C4-2B (cell line): ENCODE results near the gene PRKD1.

Experiments used
- H3K27ac ChIP-seq: fragments of 450-650 bp; 2 replicates; pipeline ENCODE4 v1.5.1; 2017
- ZFX ChIP-seq: fragments of 450-650 bp; IDR thresholded peaks from 2 replicates; pipeline ENCODE4 v1.6.1; 2017
- TF ChIP-seq, protein P1 (sequence below): fragments of 450-650 bp; conservative IDR thresholded peaks from 2 replicates; pipeline ENCODE4 v1.5.1; 2017; ENCODE audit warnings: mild to moderate bottlenecking

PRKD1 gene

GRCh38 chr14:29799464-29800095, 128.1 kb downstream of the PRKD1 start:
- H3K27ac ChIP-seq: no peak overlapping the region
- TF ChIP-seq, protein P1, sequence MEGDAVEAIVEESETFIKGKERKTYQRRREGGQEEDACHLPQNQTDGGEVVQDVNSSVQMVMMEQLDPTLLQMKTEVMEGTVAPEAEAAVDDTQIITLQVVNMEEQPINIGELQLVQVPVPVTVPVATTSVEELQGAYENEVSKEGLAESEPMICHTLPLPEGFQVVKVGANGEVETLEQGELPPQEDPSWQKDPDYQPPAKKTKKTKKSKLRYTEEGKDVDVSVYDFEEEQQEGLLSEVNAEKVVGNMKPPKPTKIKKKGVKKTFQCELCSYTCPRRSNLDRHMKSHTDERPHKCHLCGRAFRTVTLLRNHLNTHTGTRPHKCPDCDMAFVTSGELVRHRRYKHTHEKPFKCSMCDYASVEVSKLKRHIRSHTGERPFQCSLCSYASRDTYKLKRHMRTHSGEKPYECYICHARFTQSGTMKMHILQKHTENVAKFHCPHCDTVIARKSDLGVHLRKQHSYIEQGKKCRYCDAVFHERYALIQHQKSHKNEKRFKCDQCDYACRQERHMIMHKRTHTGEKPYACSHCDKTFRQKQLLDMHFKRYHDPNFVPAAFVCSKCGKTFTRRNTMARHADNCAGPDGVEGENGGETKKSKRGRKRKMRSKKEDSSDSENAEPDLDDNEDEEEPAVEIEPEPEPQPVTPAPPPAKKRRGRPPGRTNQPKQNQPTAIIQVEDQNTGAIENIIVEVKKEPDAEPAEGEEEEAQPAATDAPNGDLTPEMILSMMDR: no peak
- no peak for TF ChIP-seq ZFX

GRCh38 chr14:29798811-29799210, 128.8 kb downstream of the PRKD1 start:
- TF ChIP-seq, protein P1: no peak
- TF ChIP-seq ZFX: no peak
- no peak overlapping the region for H3K27ac ChIP-seq

DNA sequence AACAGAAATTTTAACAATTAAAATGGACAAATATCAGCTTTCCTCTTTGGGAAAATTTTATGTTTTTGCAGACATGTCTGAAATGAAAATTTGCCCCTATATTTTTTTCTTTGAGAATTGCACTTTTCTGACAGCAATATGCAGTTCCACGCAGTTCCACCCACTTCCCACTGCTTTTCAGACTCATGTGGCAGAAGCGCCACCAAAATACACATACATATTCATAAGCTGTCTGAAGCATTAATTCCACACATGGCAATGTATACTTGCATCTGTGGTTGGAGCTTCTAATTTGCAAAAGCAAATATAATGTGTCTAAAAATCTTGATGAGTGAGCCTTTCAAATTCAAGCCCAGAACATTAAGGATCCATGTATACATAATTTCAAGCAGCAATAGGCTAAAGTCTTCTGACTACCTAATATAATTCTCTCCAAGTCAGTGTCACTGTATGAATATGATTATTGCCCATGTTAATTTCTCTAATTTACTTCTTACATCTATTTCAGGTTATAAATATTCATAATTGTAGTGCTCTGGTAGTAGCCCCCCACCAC, 129.5 kb downstream of the PRKD1 start:
- TF ChIP-seq, protein P1: no peak
- TF ChIP-seq ZFX: no peak
- H3K27ac ChIP-seq: no peak overlapping the region

DNA sequence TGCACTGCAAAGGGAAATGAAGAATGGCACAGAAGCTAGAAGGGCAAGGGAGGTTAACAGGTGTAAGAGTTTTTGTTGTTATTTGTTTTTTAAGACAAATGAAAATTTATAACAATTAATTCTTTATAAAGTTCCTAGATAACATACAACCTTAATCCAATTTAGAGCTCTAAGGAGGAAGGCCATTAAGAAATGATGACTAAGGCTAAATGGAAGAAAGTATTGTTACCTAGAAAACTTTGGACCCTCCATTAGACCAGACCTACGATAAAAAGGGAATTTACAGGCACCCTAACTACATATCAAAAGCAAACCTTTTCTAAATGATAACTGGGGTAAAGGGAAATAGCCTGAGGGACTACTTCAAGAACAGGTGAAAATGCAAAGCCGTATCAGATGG, 130.8 kb downstream of the PRKD1 start:
- H3K27ac ChIP-seq: no peak overlapping the region
- TF ChIP-seq, protein P1: no peak
- TF ChIP-seq ZFX: no peak

GRCh38 chr14:29789475-29789874, 138.2 kb downstream of the PRKD1 start:
- H3K27ac ChIP-seq: no peak overlapping the region; the same call in 1 of the 2 replicates
- TF ChIP-seq, protein P1: no peak
- no peak for TF ChIP-seq ZFX

GRCh38 chr14:29788093-29788492, 139.6 kb downstream of the PRKD1 start:
- no peak overlapping the region for H3K27ac ChIP-seq
- TF ChIP-seq, protein P1: no peak
- no peak for TF ChIP-seq ZFX

GRCh38 chr14:29783556-29783955, 144.1 kb downstream of the PRKD1 start:
- no peak for TF ChIP-seq ZFX
- TF ChIP-seq, protein P1: no peak
- no peak overlapping the region for H3K27ac ChIP-seq
